Stomach (tissue), 9 donors: Measurements from ENCODE around the gene BSCL2. TPM values are rescaled to one million over a fixed set of nuclear protein-coding genes. Genes with fewer than 3 reads are reported as not detected.

Experiments
- DNase-seq, 2 donors: peaks; one replicate each; pipeline versions ENCODE4 v3.0.0 to v3.0.0-alpha.2; 2013 to 2019
- H3K27ac ChIP-seq, 5 donors: fragments of 200-600 bp in 4 of 5; sonication (generic) in 4 of 5; one replicate each; pipeline ENCODE4 v1.5.1; 2013 to 2019; ENCODE audit warnings: mild to moderate bottlenecking in 1 of 5, moderate library complexity in 1 of 5
- H3K27me3 ChIP-seq, 3 donors: fragments of 200-600 bp; sonication (generic); one replicate each; pipeline ENCODE4 v1.5.1; 2017 to 2019; ENCODE audit warnings: mixed run types in 1 of 3
- H3K36me3 ChIP-seq, 4 donors: fragments of 200-600 bp; sonication (generic); 1 replicate in 3 of 4; 2 replicates in 1 of 4; pipeline ENCODE4 v1.5.1; 2016 to 2019
- H3K4me1 ChIP-seq, 4 donors: fragments of 200-600 bp; sonication (generic); one replicate each; pipeline ENCODE4 v1.5.1; 2016 to 2019
- H3K4me3 ChIP-seq, 4 donors: fragments of 200-600 bp; sonication (generic) in 3 of 4; one replicate each; pipeline ENCODE4 v1.5.1; 2016 to 2019; ENCODE audit warnings: mild to moderate bottlenecking in 1 of 4
- H3K9me3 ChIP-seq, 4 donors: fragments of 200-600 bp; sonication (generic); one replicate each; pipeline ENCODE4 v1.5.1; 2016 to 2019
- EP300 ChIP-seq: sonication (generic); formaldehyde crosslinking; IDR thresholded peaks from one replicate; pipeline ENCODE4 v1.6.1; 2017; ENCODE audit warnings: antibody characterized with exemption
- POLR2A ChIP-seq, 4 donors: fragments of 450-650 bp; IDR thresholded peaks; one replicate each; pipeline ENCODE4 v1.6.1; 2016; ENCODE audit warnings: antibody characterized with exemption in 4 of 4, control low read depth in 2 of 4, mild to moderate bottlenecking in 1 of 4, moderate library complexity in 1 of 4
- POLR2AphosphoS5 ChIP-seq, 3 donors: sonication (generic); formaldehyde crosslinking; IDR thresholded peaks; one replicate each; pipeline ENCODE4 v1.6.1; 2016; ENCODE audit warnings: antibody characterized with exemption in 3 of 3
- WGBS, 5 donors: extraction: QIAGEN DNeasy Blood & Tissue Kit in 3 of 5; methylation state at CpG; one replicate each; pipeline versions ENCODE4 v1.1.5 to v1.1.7; 2013 to 2018; 5-methylcytosine and 5-hydroxymethylcytosine counted together
- intact Hi-C: fragments of 100-400 bp; cut with DNase I; formaldehyde crosslinking; loops from one replicate; pipeline ENCODE4 v1.15.1; 2023; ENCODE audit warnings: low total_unique reads
- polyA plus RNA-seq, 3 donors: library from polyadenylated mRNA; stranded (reverse); fragments of 200-250 nt; gene quantifications; one replicate each; pipeline ENCODE4 v1.2.3, GENCODE V29; 2013
- total RNA-seq, 5 donors: library from RNA; depleted of rRNA; stranded (reverse); fragments of >200 nt; gene quantifications; one replicate each; pipeline versions ENCODE4 v1.1.0 to v1.2.3, GENCODE V29; 2014 to 2016
- TF ChIP-seq, protein P1 (sequence below), 7 experiments: fragments of 450-650 bp in 4 of 7; fragments of 200-600 bp in 3 of 7; sonication (generic) in 3 of 7; IDR thresholded peaks; one replicate each; pipeline ENCODE4 v1.5.1; 2016 to 2019; ENCODE audit warnings: antibody characterized with exemption in 7 of 7, control low read depth in 2 of 7, mild to moderate bottlenecking in 1 of 7
- donor health status: healthy with polysubstance abuse.
- donor health status: Bipolar disorder and iron deficiency.
- donor health status: healthy.

The BSCL2 gene
- total and polyA plus RNA-seq, 8 donors = 29.9 to 144 (median 94.3) TPM

DNA sequence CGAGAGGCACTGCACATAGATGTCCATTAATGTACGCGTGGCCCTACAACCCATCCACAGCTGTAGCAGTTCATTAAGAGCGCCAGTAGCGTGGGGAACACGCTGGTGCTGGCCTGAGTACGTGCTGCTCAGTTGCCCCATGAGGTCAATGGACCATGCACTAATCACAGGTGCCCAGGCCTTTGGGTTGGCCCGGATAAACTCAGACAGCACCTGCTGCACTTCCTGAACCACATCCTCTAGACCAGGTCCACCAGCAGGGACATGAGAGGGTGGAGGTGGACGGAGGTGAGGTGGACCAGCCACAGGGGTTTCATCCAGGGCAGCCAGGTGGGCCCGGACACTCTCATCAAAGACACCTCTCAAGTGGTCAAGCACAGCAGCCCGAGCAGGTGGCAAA lies 57.7 kb downstream of the BSCL2 start:
- Histone ChIP-seq H3K27ac (no peak overlapping the region), H3K27me3 (no peaks in the 10 kb centered on the region), H3K4me3 (no peak overlapping the region), H3K36me3 (peaks cover 21 to 35% (median 30%) of the 10 kb centered on the region in 4 donors), H3K9me3 (no peaks in the 10 kb centered on the region), H3K4me1 (peaks cover 34 to 55% (median 49%) of the 10 kb centered on the region in 4 donors)
- intact Hi-C loops = no loop called here
- WGBS, 5 donors = 83 to 91% (median 90%) methylated on average over 9 to 11 of the region's 11 CpGs
- TF ChIP-seq POLR2AphosphoS5 (IDR thresholded peaks at IDR 0.05) = no peak
- TF ChIP-seq EP300 = no peak
- no peak for TF ChIP-seq POLR2A (IDR thresholded peaks at IDR 0.05)
- TF ChIP-seq, protein P1, sequence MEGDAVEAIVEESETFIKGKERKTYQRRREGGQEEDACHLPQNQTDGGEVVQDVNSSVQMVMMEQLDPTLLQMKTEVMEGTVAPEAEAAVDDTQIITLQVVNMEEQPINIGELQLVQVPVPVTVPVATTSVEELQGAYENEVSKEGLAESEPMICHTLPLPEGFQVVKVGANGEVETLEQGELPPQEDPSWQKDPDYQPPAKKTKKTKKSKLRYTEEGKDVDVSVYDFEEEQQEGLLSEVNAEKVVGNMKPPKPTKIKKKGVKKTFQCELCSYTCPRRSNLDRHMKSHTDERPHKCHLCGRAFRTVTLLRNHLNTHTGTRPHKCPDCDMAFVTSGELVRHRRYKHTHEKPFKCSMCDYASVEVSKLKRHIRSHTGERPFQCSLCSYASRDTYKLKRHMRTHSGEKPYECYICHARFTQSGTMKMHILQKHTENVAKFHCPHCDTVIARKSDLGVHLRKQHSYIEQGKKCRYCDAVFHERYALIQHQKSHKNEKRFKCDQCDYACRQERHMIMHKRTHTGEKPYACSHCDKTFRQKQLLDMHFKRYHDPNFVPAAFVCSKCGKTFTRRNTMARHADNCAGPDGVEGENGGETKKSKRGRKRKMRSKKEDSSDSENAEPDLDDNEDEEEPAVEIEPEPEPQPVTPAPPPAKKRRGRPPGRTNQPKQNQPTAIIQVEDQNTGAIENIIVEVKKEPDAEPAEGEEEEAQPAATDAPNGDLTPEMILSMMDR (IDR thresholded peaks at IDR 0.05) = no peak
- DNase-seq = no peak

DNA sequence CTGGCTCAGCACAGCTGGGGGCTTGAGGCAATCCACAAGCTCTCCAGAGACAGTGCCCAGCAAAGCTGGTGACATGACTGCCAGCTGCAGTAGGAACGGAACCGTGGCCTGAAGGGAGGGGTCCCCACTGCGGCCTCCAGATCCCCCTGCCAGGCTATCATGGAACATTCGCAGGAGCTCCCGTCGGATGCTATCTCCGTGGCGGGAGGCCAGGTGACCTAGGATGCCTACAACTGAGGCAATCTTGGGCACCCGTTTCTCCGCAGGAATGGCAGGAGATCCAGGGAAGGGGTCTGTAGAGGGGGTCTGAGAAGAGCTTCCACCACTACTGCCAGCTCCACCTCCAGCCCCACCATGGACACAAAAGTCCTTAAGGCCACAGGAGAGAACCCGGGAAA lies 58.3 kb downstream of the BSCL2 start:
- H3K9me3 ChIP-seq = no peaks in the 10 kb centered on the region
- no peaks in the 10 kb centered on the region for H3K27me3 ChIP-seq
- intact Hi-C loops = no loop called here
- WGBS, 5 donors = 87 to 91% (median 90%) methylated on average over 9 to 11 of the region's 11 CpGs
- no peak overlapping the region for H3K27ac ChIP-seq
- no peak overlapping the region for H3K4me3 ChIP-seq
- DNase-seq = no peak
- H3K36me3 ChIP-seq = peaks cover 26 to 40% (median 35%) of the 10 kb centered on the region in 4 donors
- TF ChIP-seq POLR2AphosphoS5 (IDR thresholded peaks at IDR 0.05) = no peak
- TF ChIP-seq, protein P1 (IDR thresholded peaks at IDR 0.05) = no peak
- peaks cover 34 to 59% (median 52%) of the 10 kb centered on the region in 4 donors for H3K4me1 ChIP-seq

DNA sequence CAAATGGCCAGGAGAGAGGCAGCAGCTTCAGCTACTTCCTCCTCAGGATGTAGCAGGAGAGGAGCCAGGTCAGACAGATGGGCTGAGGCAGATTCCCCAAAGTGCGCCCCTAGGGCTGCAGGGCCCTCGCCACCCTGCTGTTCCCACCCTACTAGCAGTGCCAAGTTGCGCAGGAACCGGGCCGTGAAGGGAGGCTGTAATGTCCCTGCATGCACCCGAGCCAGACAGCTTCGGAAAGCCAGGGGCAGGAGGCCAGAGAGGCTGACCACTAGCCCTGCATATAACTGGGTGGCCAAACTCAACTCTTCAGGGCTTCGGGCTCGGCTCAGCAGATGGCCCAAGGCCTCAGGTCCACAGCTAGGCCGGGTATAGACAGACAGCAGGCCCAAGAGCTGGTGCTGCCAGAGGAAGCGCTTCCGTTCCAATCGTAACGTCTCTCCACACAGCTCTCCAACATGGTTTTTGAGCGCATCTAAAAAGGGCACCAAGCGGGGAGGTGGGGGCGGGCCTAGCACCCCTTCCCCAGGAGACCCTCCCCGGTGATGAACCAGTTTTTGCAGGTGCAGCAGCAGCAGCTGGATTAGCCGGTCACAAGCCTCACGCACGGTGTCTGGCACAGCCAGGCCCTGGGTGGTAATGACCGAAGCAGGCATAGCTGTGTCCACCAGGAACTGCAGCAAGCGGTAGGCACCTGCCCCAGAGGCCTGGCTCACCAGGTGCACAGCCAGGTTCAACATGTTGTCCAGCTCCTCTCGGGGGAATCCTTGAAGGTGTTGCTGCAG lies 58.8 kb downstream of the BSCL2 start:
- no peak for TF ChIP-seq EP300
- TF ChIP-seq POLR2AphosphoS5 (IDR thresholded peaks at IDR 0.05) = no peak
- TF ChIP-seq, protein P1 (IDR thresholded peaks at IDR 0.05) = no peak
- TF ChIP-seq POLR2A (IDR thresholded peaks at IDR 0.05) = no peak
- no peaks in the 10 kb centered on the region for H3K27me3 ChIP-seq
- WGBS, 5 donors = 89 to 95% (median 95%) methylated on average over 20 to 24 of the region's 24 CpGs
- no peak overlapping the region for H3K4me3 ChIP-seq
- H3K27ac ChIP-seq = no peak overlapping the region
- intact Hi-C loops = no loop called here
- no peaks in the 10 kb centered on the region for H3K9me3 ChIP-seq
- H3K36me3 ChIP-seq = peaks cover 31 to 46% (median 41%) of the 10 kb centered on the region in 4 donors
- peaks cover 34 to 61% (median 52%) of the 10 kb centered on the region in 4 donors for H3K4me1 ChIP-seq
- DNase-seq = no peak

DNA sequence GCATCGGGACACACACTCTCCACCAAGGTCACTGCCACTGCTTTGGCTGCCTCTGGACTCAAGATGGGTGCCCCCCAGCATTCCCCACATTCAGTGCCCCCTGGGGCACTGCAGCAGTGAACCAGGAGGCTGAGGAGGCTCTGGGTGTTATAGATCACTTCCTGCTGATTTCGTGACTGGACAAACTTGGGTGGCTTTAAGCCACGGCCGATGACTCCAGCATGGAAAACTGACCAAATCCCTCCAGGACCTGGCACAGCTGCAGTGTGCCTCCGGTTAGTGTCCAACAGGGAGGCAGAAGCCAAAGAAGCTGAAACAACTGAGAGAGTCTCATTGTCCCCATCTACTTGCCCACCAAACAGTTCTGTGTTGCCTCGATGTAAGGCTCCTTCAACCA lies 59.6 kb downstream of the BSCL2 start:
- Histone ChIP-seq H3K27ac (no peak overlapping the region), H3K27me3 (no peaks in the 10 kb centered on the region), H3K4me1 (peaks cover 34 to 63% (median 50%) of the 10 kb centered on the region in 4 donors), H3K4me3 (no peak overlapping the region), H3K9me3 (no peaks in the 10 kb centered on the region), H3K36me3 (peaks cover 39 to 54% (median 48%) of the 10 kb centered on the region in 4 donors)
- TF ChIP-seq POLR2AphosphoS5 (IDR thresholded peaks at IDR 0.05) (no peak), EP300 (no peak), POLR2A (IDR thresholded peaks at IDR 0.05) (no peak)
- TF ChIP-seq, protein P1 (IDR thresholded peaks at IDR 0.05) = no peak
- WGBS, 5 donors = 77 to 85% (median 81%) methylated on average over 3 to 6 of the region's 6 CpGs
- DNase-seq = no peak
- intact Hi-C loops = no loop called here
